Neural progenitor cell (in vitro differentiated cells): ENCODE results near the gene TSPAN18.

ENCODE experiments used
- CTCF ChIP-seq: fragments of 200-600 bp; sonication (generic); IDR thresholded peaks from 2 replicates; pipeline ENCODE4 v1.5.1; 2017; ENCODE audit warnings: antibody characterized with exemption, mild to moderate bottlenecking
- EZH2 ChIP-seq: fragments of 200-600 bp; sonication (generic); IDR thresholded peaks from 2 replicates; pipeline ENCODE4 v1.6.1; 2017; ENCODE audit warnings: antibody characterized with exemption, mild to moderate bottlenecking, moderate library complexity
- EZH2phosphoT487 ChIP-seq: fragments of 200-600 bp; sonication (generic); IDR thresholded peaks from 2 replicates; pipeline ENCODE4 v1.6.1; 2017; ENCODE audit warnings: antibody characterized with exemption

GRCh38 chr11:44842220-44842619 is 115.5 kb downstream of the TSPAN18 start:
- no peak for TF ChIP-seq CTCF
- no peak for TF ChIP-seq EZH2phosphoT487
- no peak for TF ChIP-seq EZH2
